Measurements from ENCODE around the gene CDKL5. TPM values are rescaled to one million over a fixed set of nuclear protein-coding genes. Genes with fewer than 3 reads are reported as not detected.
"Not testable (repeated sequence)": the region's sequence is repeated elsewhere in the genome, so short reads cannot be mapped to it uniquely, and the experiment has no call there.

CDKL5 gene
- total RNA-seq, 2 experiments from 2014 or later: 1.1 to 1.5 TPM

GRCh38 chrX:18582910-18583493, 157.6 kb downstream of the CDKL5 start:
- ATAC-seq (no peak), DNase-seq (no peak)
- Mint-ChIP-seq H3K27ac (no peak overlapping the region), H3K9me3 (no peaks in the 10 kb centered on the region), H3K4me1 (ENCODE audit: low read depth) (no peaks in the 10 kb centered on the region), H3K4me3 (no peak overlapping the region), H3K36me3 (ENCODE audit: low read depth) (no peaks in the 10 kb centered on the region), H3K27me3 (no peaks in the 10 kb centered on the region)
- CTCF ChIA-PET: no interaction called here
- intact Hi-C loops (cut with micrococcal nuclease): no loop called here
- POLR2A ChIA-PET: no interaction called here
- TF ChIP-seq CTCF (IDR thresholded peaks at IDR 0.05): no peak

DNA sequence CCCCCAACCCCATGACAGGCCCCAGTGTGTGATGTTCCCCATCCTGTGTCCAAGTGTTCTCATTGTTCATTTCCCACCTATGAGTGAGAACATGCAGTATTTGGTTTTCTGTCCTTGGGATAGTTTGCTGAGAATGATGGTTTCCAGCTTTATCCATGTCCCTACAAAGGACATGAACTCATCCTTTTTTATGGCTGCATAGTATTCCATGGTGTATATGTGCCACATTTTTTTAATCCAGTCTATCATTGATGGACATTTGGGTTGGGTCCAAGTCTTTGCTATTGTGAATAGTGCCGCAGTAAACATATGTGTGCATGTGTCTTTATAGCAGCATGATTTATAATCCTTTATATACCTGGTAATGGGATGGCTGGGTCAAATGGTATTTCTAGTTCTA, 163.9 kb downstream of the CDKL5 start:
- H3K36me3 Mint-ChIP-seq (ENCODE audit: low read depth); intact Hi-C loops (cut with micrococcal nuclease); POLR2A ChIA-PET; H3K9me3 Mint-ChIP-seq; CTCF ChIA-PET; H3K4me3 Mint-ChIP-seq; H3K27ac Mint-ChIP-seq; DNase-seq; ATAC-seq; H3K4me1 Mint-ChIP-seq (ENCODE audit: low read depth); H3K27me3 Mint-ChIP-seq: not testable (repeated sequence)

DNA sequence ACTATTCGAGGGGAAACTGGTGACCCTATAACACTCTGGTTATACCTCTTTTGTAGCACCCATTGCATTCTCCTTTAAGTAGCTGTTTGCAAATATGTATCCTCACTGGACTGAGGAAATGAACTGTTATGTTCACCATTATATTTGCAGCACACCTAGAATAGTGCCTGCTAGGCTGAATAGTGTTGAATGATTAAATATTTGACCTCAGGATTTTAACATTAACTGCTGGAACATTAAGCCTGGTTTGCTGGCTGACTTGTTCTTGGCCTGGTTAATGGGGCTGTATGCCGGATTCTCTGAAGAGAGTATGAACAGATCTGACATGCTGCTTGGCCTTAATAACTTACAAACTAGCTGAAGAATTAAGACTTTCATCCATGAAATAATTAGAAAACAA, 166.4 kb downstream of the CDKL5 start:
- ChIA-PET CTCF (no interaction called here), POLR2A (no interaction called here)
- intact Hi-C loops (cut with micrococcal nuclease): no loop called here
- DNase-seq: no peak
- H3K36me3 Mint-ChIP-seq (ENCODE audit: low read depth): peaks cover 6% of the 10 kb centered on the region
- no peaks in the 10 kb centered on the region for H3K4me1 Mint-ChIP-seq (ENCODE audit: low read depth)
- H3K4me3 Mint-ChIP-seq: no peak overlapping the region
- H3K27me3 Mint-ChIP-seq: no peaks in the 10 kb centered on the region
- no peak overlapping the region for H3K27ac Mint-ChIP-seq
- H3K9me3 Mint-ChIP-seq: no peaks in the 10 kb centered on the region
- no peak for TF ChIP-seq CTCF (IDR thresholded peaks at IDR 0.05)
- no peak for ATAC-seq

DNA sequence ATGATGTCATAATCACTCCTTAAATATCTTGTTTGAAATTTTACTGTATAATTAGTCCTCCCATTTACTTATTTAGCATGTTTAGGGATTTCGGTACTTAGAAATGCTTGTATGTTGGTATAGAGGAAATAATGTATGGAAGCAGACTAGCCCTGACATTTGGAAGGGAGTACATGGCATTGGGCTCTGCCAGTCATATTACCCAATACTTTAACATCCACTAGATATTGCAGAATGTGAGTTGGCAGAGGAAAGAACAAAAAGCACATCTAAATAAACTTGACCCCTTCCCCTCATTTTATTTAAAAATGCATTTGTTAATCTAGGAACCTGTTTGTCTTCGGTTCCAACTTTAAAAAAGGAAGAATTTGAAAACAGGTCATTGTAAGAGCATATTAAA, 168.7 kb downstream of the CDKL5 start:
- ChIA-PET CTCF (no interaction called here), POLR2A (no interaction called here)
- DNase-seq: no peak
- Mint-ChIP-seq H3K27ac (no peak overlapping the region), H3K4me3 (no peak overlapping the region), H3K36me3 (ENCODE audit: low read depth) (peaks cover 3% of the 10 kb centered on the region), H3K9me3 (no peaks in the 10 kb centered on the region), H3K4me1 (ENCODE audit: low read depth) (no peaks in the 10 kb centered on the region), H3K27me3 (no peaks in the 10 kb centered on the region)
- ATAC-seq: no peak
- no peak for TF ChIP-seq CTCF (IDR thresholded peaks at IDR 0.05)
- intact Hi-C loops (cut with micrococcal nuclease): no loop called here

GRCh38 chrX:18596096-18596495, 170.7 kb downstream of the CDKL5 start:
- Mint-ChIP-seq H3K4me3 (no peak overlapping the region), H3K9me3 (no peaks in the 10 kb centered on the region), H3K27me3 (no peaks in the 10 kb centered on the region), H3K4me1 (ENCODE audit: low read depth) (no peaks in the 10 kb centered on the region), H3K27ac (no peak overlapping the region), H3K36me3 (ENCODE audit: low read depth) (no peaks in the 10 kb centered on the region)
- no peak for DNase-seq
- CTCF ChIA-PET: no interaction called here
- no peak for TF ChIP-seq CTCF (IDR thresholded peaks at IDR 0.05)
- ATAC-seq: no peak
- POLR2A ChIA-PET: no interaction called here
- intact Hi-C loops (cut with micrococcal nuclease): no loop called here

GRCh38 chrX:18598413-18598812, 173.0 kb downstream of the CDKL5 start:
- DNase-seq: no peak
- ChIA-PET CTCF (no interaction called here), POLR2A (no interaction called here)
- no peak for ATAC-seq
- no peaks in the 10 kb centered on the region for H3K4me1 Mint-ChIP-seq (ENCODE audit: low read depth)
- H3K27ac Mint-ChIP-seq: no peak overlapping the region
- no peak overlapping the region for H3K4me3 Mint-ChIP-seq
- H3K27me3 Mint-ChIP-seq: no peaks in the 10 kb centered on the region
- TF ChIP-seq CTCF (IDR thresholded peaks at IDR 0.05): no peak
- intact Hi-C loops (cut with micrococcal nuclease): no loop called here
- no peaks in the 10 kb centered on the region for H3K36me3 Mint-ChIP-seq (ENCODE audit: low read depth)
- no peaks in the 10 kb centered on the region for H3K9me3 Mint-ChIP-seq
